Measurements from ENCODE around the gene FALEC. TPM values are rescaled to one million over a fixed set of nuclear protein-coding genes. Genes with fewer than 3 reads are reported as not detected.
"Not testable (repeated sequence)": the region's sequence is repeated elsewhere in the genome, so short reads cannot be mapped to it uniquely, and the experiment has no call there.

The FALEC gene
- polyA plus RNA-seq, 1 donor: 1.1 TPM

DNA sequence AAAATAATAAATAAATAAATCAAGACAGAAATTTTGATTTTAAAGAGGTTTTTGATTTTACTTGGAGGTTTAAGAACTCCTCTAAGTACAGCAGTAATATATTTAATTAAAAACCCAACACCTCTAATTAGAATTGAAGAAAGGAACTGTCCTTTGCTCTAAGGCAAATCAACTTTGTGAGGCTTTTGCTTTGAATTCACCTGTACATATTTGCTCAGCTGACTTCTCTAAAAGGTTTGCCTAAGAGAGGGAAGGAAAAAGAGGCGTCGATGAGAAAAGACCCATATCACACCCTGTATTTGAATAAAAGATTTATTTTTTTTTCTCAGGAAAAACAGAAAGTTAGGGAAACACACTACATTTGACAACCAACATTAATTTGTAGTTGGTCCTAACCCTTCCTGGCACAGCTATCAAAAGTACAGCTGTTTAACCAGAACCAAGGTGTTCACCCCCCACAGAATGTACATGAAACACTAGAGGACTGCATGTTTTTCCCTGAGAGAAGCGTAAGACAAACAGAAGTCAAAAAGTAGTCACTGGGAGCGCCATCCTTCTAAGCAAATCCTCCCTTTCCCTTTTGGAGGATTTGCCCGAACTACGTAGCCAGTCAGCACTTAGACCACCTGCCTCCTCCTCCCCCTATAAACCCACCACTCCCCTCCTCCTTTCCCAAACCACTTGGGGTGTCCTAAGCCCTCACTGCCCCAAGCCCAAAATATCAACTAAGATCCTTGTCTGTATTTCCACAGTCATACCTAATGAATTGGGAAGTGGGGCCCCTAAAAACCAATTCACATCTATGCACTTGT, 58.9 kb downstream of the FALEC start:
- DNase-seq (ENCODE audit: low read depth): no peak

DNA sequence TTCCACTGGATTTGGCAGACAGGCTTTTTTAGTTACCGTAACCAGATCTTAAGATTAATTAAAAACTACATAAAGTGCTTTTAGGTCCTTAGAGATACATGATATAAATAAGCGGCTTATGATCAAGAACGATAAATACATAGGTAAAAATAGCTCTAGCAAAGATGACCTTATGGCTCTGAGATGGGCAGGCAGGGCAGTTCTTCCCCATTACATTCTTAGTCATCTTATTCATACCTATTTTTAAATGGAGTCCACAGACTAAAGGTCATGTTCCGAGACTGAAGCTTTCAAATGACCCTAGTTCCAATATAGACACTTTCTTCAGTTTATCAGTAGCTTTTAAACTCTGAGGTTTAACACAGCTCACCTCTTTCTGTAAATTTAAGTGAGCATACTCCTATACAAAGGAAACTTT, 59.5 kb downstream of the FALEC start:
- no peak for DNase-seq (ENCODE audit: low read depth)

DNA sequence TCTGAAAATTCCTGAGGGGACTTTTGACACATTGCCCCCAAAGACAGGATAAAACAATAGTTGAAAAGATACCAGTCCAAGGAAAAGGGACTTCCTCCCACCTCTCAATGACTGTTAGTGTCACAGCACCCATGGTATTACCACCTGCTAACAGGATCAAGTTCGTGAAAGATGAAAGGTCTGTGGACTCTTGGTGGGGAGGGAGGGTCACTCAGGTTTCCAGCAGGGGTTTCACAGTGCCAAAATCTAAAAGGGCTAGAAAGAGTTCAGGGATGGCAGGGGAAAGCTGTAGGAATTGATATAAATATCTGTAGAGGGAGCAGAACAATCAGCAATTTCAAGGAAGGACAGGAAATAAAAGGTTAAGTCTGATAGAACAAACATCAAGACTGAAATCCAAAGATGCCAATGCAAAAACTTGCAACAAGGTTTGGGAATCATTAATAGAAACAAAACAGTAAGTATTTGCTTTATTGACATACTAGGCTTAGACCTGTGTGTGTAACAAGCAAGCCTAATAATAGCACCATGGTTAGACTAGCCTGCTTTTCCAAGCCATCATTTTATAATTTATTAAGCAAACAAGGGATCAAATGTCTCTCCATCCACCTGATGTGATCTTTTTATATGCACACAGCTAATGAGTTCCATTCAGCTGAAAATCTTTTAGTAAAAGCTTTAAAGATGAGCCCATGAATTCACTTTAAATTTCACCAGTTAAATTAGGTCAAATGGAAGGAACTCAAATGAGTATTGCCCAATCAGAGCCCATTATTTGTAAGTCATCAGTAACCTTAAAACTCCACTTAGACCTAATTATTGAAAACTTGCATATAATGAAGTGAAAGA, 60.2 kb downstream of the FALEC start:
- no peak for DNase-seq (ENCODE audit: low read depth)

DNA sequence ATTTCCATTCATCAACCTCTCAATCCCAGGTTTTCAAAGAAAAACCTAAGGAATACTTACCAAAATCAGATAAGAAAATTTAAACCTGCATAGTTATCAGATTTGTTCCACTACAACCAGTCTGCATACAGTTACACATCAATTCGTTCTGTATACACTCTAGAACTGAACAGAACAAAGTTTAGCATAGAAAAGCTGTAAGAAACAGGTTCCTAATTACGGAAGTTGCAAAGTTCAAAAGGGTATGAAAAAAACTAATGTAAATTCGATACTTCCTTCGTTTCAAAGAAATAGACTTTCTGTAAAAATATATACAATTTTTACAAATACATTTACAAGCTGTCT, 60.8 kb downstream of the FALEC start:
- no peak for DNase-seq (ENCODE audit: low read depth)

DNA sequence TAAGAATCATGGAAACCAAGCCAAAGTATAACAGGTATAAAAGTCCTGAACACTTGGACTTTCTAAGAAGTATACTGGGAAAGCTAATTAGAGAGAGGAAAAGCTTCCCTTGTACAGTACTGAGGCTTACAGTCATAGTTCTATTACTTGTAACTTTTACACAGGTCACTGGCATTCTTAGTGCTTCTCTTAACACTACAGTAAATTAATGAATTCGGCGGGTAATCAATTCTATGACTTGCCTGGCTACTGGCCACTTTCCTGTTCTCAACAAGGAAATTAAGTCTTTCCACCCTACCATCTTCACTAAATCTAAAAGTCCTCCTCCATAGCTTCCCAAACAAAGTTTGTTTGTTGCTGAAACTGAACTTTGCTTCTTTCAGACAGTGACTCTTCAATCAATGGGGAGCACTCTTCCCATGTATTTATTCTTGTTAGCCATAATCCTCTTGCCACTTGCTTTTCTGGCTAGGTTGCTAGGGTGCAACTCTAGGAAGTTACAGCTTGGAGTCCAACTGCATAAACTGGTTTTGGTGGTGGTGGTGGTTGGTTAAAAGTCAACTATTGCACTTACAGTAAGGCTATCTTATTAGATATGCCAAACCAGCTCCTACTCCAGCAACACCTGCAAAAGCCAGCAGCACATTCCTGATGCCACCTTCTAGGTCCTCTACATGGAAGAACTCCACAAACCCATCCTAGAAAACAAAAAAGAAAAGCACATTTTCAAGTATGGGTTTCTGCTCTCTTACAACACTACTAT, 61.4 kb downstream of the FALEC start:
- DNase-seq (ENCODE audit: low read depth): no peak

DNA sequence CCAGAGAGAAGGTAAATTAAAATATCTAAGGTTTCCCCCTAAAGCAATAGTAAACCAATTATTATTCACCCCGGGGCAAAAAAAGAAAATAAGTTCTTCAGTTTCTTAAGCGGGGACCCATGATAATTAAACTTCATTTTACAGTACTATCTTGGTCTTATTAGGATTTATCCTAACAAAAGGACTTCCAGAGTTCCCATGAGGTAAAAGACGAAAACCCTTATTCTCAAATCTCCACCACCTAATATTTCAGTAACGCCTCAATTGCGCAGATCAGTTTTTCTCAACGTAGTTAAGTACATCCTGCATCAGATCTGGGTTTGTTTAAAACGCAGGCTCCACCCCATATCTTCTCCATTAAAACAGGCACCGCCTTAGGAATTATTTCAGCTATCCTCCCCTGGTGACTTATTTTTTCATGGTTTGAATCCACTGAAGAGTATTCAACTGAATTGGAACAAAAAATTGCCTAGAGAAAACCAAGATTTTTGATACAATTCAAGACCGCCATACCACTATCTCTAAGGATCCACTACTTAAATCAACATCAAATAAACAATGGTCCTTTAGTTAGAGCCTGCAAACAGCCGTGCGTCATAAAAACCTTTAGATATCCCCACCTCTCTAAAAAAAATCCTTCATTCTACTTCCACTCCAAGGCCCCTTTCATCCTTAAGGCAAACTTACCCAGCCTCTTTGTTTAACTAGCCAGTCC, 62.2 kb downstream of the FALEC start:
- no peak for DNase-seq (ENCODE audit: low read depth)

DNA sequence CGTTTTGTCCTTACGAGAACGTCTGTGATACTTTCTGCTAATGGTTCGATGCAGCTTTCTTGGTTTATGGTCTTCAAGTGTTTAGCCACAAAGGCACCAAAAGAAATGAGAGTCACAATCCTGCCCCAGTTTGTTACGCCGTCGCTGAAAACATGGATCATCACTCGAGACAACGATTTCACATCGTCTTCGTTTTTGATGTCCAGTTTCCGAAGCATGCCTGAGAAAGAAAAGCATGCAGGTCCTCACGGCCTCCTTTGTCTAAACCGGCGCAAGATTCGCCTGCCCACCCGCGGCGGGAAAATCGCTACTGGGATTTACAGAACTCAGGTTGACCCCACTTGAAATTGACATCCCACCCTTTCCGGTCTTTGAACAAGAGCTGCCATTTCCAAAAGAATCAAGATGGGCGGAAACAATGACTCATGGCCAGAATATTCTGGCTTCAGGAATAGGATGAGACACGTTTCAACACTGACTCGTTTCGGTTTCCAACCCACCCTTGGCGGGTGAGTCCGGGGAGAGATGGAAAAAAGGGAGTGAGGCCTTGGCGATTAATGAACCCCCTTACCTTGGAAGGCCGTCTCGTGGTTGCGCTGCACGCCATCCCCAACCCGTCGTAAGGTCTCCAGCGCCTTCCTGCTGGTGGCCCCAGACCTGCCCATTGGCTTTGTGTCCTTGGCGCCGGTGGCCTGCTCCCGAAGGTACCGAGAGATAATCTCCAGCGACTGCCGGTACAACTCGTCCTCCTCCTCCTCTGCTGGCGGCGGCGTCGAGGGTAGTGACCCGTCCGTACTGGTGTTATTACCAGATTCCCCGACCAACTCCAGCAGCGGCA, 62.9 kb downstream of the FALEC start:
- DNase-seq (ENCODE audit: low read depth): peak; percentile 87

DNA sequence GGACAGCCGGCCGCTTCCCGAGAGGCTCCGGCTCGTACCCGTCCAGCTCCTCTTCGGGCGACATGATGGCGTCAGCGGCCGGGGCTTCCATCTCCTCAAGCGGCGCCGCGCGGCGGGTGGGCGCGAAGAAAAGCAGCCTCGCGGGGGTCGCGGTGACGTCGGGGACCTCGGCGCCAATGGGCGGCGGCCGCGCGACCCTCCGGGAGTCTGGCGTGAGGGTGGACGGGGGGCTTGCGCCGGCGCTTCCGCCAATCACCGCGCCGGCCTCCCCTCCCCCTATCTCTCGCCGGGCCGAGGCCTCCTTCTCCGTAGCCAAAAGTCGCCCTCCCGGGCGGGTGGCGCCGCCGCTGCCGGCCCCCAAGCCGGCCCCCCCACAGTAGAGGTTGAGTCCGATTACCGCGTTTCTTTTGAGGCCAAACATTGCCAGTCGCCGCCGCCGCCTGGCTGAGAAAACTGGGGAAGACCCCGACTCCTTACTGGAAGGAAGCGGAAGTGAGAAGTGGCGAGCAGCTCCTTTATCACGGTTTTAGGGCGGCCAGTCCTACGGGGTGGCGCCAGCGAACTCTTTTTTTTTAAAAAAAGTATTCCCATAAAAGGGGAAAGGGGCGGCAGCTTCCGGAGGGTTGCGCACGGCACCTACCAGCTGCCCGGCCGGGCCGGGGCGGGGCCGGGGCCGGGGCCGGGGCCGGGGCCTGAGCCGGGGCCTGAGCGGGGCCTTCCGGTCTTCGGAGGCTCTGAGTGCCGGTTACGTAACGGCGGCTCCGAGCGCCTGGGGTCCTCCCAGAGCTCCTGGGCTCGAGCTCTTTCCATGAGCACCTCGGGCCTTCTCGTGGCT, 63.8 kb downstream of the FALEC start, which contains the start of gene MCL1:
TSS of gene MCL1 (minus strand) at position 501 of the 835 bp plus-strand sequence. CDS start at position 421, 80 bp downstream.
- DNase-seq (ENCODE audit: low read depth): peak; percentile 86

DNA sequence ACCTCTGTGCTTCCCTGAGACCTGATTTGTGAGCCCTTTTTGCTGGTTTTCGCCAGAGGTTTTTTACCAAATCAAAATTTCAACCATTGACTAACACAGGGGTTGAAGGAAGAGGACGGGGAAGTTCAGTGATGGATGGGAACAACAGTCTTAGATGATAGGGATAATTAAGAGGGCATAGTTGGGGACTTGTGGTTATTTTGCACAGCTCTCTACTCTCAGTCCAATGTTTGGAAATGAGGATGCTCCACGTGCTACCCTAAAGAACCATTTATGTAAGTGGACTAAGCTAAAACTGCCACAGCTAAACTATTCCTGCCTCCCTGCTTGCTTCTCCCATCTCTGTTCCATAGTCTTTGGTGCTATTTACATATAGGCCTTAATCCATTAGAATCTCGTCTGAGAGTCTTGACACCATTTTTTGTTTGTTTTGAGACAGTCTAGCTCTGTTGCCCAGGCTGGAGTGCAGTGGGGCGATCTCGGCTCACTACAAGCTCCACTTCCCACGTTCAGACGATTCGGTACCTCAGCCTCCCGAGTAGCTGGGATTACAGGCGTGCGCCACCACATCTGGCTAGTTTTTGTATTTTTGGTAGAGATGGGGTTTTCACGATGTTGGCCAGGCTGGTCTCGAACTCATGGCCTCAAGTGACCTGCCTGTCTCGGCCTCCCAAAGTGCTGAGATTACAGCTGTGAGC, 64.5 kb downstream of the FALEC start:
- DNase-seq (ENCODE audit: low read depth): no peak

DNA sequence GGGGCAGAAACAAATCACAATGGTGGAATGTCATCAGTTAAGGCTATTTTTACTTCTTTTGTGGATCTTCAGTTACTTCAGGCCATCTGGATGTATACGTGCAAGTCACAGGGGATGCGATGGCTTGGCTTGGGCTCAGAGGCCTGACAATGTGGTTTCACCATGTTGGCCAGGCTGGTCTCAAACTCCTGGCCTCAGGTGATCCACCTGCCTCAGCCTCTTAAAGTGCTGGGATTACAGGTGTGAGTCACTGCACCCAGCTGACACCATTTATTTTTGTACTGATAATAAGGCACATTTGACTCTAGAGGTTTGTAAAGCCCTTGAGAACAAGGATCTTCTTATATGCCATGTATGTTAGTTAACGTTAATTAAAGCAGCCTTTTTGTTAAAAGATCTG, 65.4 kb downstream of the FALEC start:
- not testable (repeated sequence) for DNase-seq (ENCODE audit: low read depth)

DNA sequence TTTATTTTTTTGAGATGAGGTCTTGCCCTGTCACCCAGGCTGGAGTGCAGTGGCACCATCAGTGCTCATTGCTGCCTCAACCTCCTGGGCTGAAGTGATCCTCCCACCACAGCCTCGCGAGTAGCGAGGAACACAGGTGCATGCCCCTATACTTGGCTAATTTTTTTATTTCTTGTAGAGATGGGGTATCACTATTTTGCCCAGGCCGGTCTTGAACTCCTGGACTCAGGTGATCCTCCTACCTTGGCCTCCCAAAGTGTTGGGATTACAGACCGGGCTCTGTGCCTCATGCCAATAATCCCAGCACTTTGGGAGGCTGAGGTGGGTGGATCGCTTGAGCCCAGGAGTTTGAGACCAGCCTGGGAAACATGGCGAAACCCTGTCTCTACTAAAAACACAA, 65.9 kb downstream of the FALEC start:
- not testable (repeated sequence) for DNase-seq (ENCODE audit: low read depth)

DNA sequence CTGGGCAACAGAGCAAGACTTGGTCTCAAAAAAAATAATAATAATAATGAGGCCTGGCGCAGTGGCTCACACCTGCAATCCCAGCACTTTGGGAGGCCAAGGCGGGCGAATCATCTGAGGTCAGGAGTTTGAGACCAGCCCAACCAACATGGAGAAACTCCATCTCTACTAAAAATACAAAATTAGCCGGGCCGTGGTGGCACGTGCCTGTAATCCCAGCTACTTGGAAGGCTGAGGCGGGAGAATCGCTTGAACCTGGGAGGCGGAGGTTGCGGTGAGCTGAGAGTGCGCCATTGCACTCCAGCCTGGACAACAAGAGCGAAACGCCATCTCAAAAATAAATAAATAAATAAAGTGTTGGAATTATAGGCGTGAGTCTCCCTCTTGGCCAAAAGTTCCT, 66.4 kb downstream of the FALEC start:
- DNase-seq (ENCODE audit: low read depth): not testable (repeated sequence)

DNA sequence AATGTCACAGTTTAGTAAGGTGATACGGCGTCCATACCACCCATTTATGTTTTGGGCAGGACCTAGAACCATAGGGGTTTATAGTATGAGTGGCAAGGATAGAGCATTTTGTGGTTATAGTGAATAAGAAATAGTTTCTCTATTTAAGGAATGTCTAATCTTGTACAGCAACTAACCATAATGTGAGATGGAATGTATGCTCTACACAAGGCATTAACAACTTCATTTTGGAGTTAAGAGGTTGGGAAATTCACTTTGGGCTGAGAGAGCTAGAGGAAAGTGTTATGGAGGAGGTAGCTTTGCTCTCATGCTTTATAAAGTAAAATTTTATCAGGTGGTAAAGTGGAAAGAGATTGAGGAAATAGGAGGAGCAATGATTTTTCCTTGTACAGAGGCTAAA, 66.8 kb downstream of the FALEC start:
- DNase-seq (ENCODE audit: low read depth): no peak

Other genes with a start within 250 kb of the FALEC start
- gene APH1A, start 246.7 kb upstream of the FALEC start, polyA plus RNA-seq (ENCODE audit: insufficient read length): 104 TPM
- 29.7 TPM for gene C1orf54, start 243.0 kb upstream of the FALEC start, polyA plus RNA-seq (ENCODE audit: insufficient read length)
- gene CIART, start 233.2 kb upstream of the FALEC start, polyA plus RNA-seq (ENCODE audit: insufficient read length): 1.9 TPM
- 45.4 TPM for gene MRPS21, start 221.9 kb upstream of the FALEC start, polyA plus RNA-seq (ENCODE audit: insufficient read length)
- 47.8 TPM for gene PRPF3, start 194.2 kb upstream of the FALEC start, polyA plus RNA-seq (ENCODE audit: insufficient read length)
- gene RPRD2, start 151.6 kb upstream of the FALEC start, polyA plus RNA-seq (ENCODE audit: insufficient read length): 23.7 TPM
- 20.6 TPM for gene TARS2, start 28.3 kb upstream of the FALEC start, polyA plus RNA-seq (ENCODE audit: insufficient read length)
- 3.2 TPM for gene ECM1, start 7.6 kb upstream of the FALEC start, polyA plus RNA-seq (ENCODE audit: insufficient read length)
- 52.0 TPM for gene ADAMTSL4, start 33.7 kb downstream of the FALEC start, polyA plus RNA-seq (ENCODE audit: insufficient read length)
- gene MCL1, start 63.9 kb downstream of the FALEC start, polyA plus RNA-seq (ENCODE audit: insufficient read length): 126 TPM
- 112 TPM for gene ENSA, start 113.9 kb downstream of the FALEC start, polyA plus RNA-seq (ENCODE audit: insufficient read length)
- 17.5 TPM for gene GOLPH3L, start 181.4 kb downstream of the FALEC start, polyA plus RNA-seq (ENCODE audit: insufficient read length)
- gene HORMAD1, start 205.1 kb downstream of the FALEC start, polyA plus RNA-seq (ENCODE audit: insufficient read length): 0.11 TPM

Measured in forelimb muscle (tissue), 1 donor.